GM13976 (cell line): ENCODE measurements around the gene DNAJB6.
A peak's percentile ranks its signal among the peaks of the same experiment; 100 is the strongest.

Source experiments
- DNase-seq: peaks from one replicate; pipeline ENCODE4 v3.0.0; 2012; ENCODE audit warnings: low spot score
- CTCF ChIP-seq: IDR thresholded peaks from 2 replicates; pipeline ENCODE4 v1.5.1; 2012; ENCODE audit warnings: borderline replicate concordance, mild to moderate bottlenecking; ENCODE audit not compliant: insufficient read depth; ENCODE audit errors: extremely low read depth, missing control alignments, control extremely low read depth
- in situ Hi-C: fragments of 300-500 bp; cut with MboI; formaldehyde crosslinking; loops from one replicate; pipeline ENCODE4 v1.12.0; 2022; ENCODE audit warnings: low sequenced_read_pairs, mixed read lengths, inconsistent platforms; ENCODE audit not compliant: unreplicated experiment

Gene DNAJB6

GRCh38 chr7:157394246-157395191 is 57.7 kb downstream of the DNAJB6 start:
- DNase-seq, result no peak
- TF ChIP-seq CTCF, result no peak
- in situ Hi-C loops, result no loop called here

GRCh38 chr7:157395206-157395605 is 58.4 kb downstream of the DNAJB6 start:
- no peak for DNase-seq
- in situ Hi-C loops, result no loop called here
- no peak for TF ChIP-seq CTCF

GRCh38 chr7:157396316-157397035 is 59.7 kb downstream of the DNAJB6 start:
- in situ Hi-C loops, result no loop called here
- no peak for TF ChIP-seq CTCF
- no peak for DNase-seq

DNA sequence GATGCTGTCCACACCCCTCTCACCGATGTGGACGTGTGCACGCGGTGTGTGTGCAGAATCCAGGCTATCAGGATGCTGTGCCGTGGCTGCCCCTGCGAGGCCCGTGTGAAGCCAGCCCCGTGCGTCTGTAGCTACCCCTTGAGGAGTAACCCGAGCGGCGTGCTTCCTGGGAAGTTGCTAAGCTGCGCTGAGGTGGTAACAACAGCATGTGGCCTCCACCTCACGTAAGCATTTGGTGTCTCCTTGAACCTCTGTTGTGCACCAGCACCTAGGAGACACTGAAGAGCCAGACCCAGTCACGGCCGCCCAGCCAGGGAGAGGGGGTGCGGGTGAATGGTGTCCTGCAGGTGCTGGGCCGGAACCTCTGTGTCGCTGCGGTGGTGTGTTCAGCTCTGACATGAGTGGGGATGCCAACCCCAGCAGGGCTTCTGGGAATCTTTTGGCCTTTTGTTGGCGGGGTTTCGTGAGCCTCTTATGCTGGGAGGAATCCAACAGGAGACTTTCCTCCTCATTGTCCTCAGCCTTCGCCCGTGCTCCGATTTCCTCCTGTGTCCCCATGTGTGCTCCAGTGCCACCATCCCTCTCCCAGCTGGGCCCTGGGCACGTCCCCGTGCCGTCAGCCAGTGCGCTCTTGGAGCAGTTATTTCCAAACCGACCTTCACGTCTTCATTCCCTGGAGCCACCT is 60.4 kb downstream of the DNAJB6 start:
- peak; percentile 36 for DNase-seq
- in situ Hi-C loops, result no loop called here
- no peak for TF ChIP-seq CTCF

DNA sequence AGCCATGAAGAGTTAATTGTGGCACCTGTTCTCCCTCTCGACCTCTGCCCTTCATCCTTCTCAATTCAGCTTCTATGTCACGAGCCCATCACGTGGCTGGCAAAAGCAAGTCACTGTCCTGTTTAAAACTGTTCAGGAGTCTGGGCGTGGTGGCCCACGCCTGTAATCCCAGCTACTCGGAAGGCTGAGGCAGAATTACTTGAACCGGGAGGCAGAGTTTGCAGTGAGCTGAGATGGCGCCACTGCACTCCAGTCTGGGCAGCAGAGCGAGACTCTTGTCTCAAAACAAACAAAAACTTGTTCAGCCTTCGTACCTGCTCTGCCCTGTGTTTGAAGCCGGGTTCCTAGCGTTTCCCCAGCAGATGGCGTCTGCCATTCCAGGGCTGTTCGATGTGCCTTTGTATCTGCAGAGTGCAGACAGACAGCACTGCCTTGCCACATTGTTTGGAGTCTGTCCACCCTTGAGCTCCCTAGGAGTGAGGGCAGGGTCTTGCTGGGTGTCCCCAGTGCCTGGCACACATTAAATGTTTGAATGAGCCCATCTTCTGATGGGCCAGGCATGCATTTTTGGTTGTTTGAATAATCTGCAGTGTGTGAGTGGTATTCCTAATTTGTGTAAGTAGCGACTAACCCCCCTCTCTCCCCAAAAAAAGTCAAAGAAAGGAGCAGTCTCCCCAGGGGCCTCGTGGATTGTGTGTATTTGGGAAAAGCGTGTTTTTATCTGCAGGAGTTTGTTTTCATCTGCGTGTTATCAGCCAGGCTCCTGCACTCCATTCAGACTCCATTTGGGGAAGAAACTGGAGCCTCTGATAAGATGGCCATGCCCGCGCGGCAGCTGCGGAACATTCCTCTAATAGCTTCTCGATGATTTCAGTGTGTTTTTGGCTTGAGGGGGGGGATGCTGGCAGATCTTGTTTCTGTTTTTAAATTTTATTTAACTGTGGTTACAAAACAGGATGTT is 61.2 kb downstream of the DNAJB6 start:
- DNase-seq, result peak; percentile 52
- TF ChIP-seq CTCF, result peak; percentile 5
- in situ Hi-C loops, result no loop called here
